Tibial nerve (tissue), 4 donors: ENCODE results near the gene TMEM204. TPM values are rescaled to one million over a fixed set of nuclear protein-coding genes. Genes with fewer than 3 reads are reported as not detected.

Source experiments
- DNase-seq, 2 donors: peaks; one replicate each; pipeline ENCODE4 v3.0.0-alpha.2; 2019; ENCODE audit warnings: low spot score in 2 of 2
- H3K27ac ChIP-seq, 4 donors: fragments of 200-600 bp; sonication (generic) in 3 of 4; one replicate each; pipeline ENCODE4 v1.5.1; 2017 to 2019; ENCODE audit warnings: mild to moderate bottlenecking in 1 of 4
- H3K27me3 ChIP-seq, 2 donors: fragments of 200-600 bp; sonication (generic) in 1 of 2; one replicate each; pipeline versions ENCODE4 v1.5.1 to v1.6.0; 2017 to 2019
- H3K36me3 ChIP-seq, 3 donors: fragments of 200-600 bp; sonication (generic); one replicate each; pipeline ENCODE4 v1.5.1; 2018 to 2019
- H3K4me1 ChIP-seq, 4 donors: fragments of 200-600 bp; sonication (generic) in 3 of 4; one replicate each; pipeline ENCODE4 v1.5.1; 2017 to 2019
- H3K4me3 ChIP-seq, 4 donors: fragments of 200-600 bp; sonication (generic) in 3 of 4; one replicate each; pipeline ENCODE4 v1.5.1; 2017 to 2019; ENCODE audit warnings: mild to moderate bottlenecking in 1 of 4, moderate library complexity in 1 of 4
- H3K9me3 ChIP-seq, 4 donors: fragments of 200-600 bp; sonication (generic) in 3 of 4; one replicate each; pipeline ENCODE4 v1.5.1; 2017 to 2019
- CTCF ChIP-seq, 5 experiments: fragments of 200-600 bp in 3 of 5; fragments of 450-650 bp in 2 of 5; sonication (generic) in 3 of 5; IDR thresholded peaks; one replicate each; pipeline ENCODE4 v1.5.1; 2016 to 2019; ENCODE audit warnings: antibody characterized with exemption in 5 of 5, mild to moderate bottlenecking in 3 of 5, moderate library complexity in 2 of 5
- EP300 ChIP-seq, 2 donors: sonication (generic); formaldehyde crosslinking; IDR thresholded peaks; one replicate each; pipeline ENCODE4 v1.6.1; 2017; ENCODE audit warnings: antibody characterized with exemption in 2 of 2, mild to moderate bottlenecking in 1 of 2
- POLR2A ChIP-seq, 2 donors: fragments of 450-650 bp; IDR thresholded peaks; one replicate each; pipeline ENCODE4 v1.6.1; 2017; ENCODE audit warnings: antibody characterized with exemption in 2 of 2, mild to moderate bottlenecking in 2 of 2, moderate library complexity in 2 of 2
- WGBS, 2 donors: methylation state at CpG; one replicate each; pipeline ENCODE4 v1.1.5; 2018; 5-methylcytosine and 5-hydroxymethylcytosine counted together
- total RNA-seq, 4 donors: library from RNA; depleted of rRNA; stranded (reverse); fragments of >200 nt; gene quantifications; one replicate each; pipeline ENCODE4 v1.1.0, GENCODE V29; 2016

TMEM204 gene
- total RNA-seq, 4 donors from 2014 or later = 46.3 to 53.7 (median 48.9) TPM

GRCh38 chr16:1559446-1559975 lies 26.0 kb downstream of the TMEM204 start:
- DNase-seq = no peak
- Histone ChIP-seq H3K36me3 (peaks cover 0 to 100% (median 4%) of the 10 kb centered on the region in 3 donors), H3K4me3 (no peak overlapping the region), H3K4me1 (no peaks in the 10 kb centered on the region), H3K27me3 (no peaks in the 10 kb centered on the region), H3K27ac (no peak overlapping the region), H3K9me3 (no peaks in the 10 kb centered on the region)
- no peak for TF ChIP-seq EP300 (IDR thresholded peaks at IDR 0.05)
- no peak for TF ChIP-seq CTCF (IDR thresholded peaks at IDR 0.05)
- TF ChIP-seq POLR2A (IDR thresholded peaks at IDR 0.05) = no peak
- 86 to 88% methylated on average over 18 of the region's 18 CpGs for WGBS, 2 donors

- Histone ChIP-seq H3K27me3 (no peaks in the 10 kb centered on the region), H3K4me3 (no peak overlapping the region), H3K27ac (no peak overlapping the region), H3K36me3 (peaks cover 0 to 100% (median 4%) of the 10 kb centered on the region in 3 donors), H3K9me3 (no peaks in the 10 kb centered on the region), H3K4me1 (no peaks in the 10 kb centered on the region)
- 90 to 93% methylated on average over 13 to 15 of the region's 15 CpGs for WGBS, 2 donors
- TF ChIP-seq CTCF (IDR thresholded peaks at IDR 0.05) (no peak), EP300 (IDR thresholded peaks at IDR 0.05) (no peak)
- no peak for DNase-seq
Observed at GRCh38 chr16:1560153-1560552, 26.7 kb downstream of the TMEM204 start.

- TF ChIP-seq CTCF (IDR thresholded peaks at IDR 0.05) (no peak), EP300 (IDR thresholded peaks at IDR 0.05) (no peak), POLR2A (IDR thresholded peaks at IDR 0.05) (no peak)
- Histone ChIP-seq H3K9me3 (no peaks in the 10 kb centered on the region), H3K4me3 (no peak overlapping the region), H3K27ac (no peak overlapping the region), H3K27me3 (no peaks in the 10 kb centered on the region), H3K4me1 (no peaks in the 10 kb centered on the region), H3K36me3 (peaks cover 0 to 100% (median 4%) of the 10 kb centered on the region in 3 donors)
- no peak for DNase-seq
- 78 to 83% methylated on average over 11 to 12 of the region's 12 CpGs for WGBS, 2 donors
Observed at GRCh38 chr16:1560866-1561265, 27.4 kb downstream of the TMEM204 start.

- H3K4me1 ChIP-seq = no peaks in the 10 kb centered on the region
- H3K9me3 ChIP-seq = no peaks in the 10 kb centered on the region
- 79 to 90% methylated on average over 7 of the region's 7 CpGs for WGBS, 2 donors
- no peak for DNase-seq
- peaks cover 0 to 99% (median 4%) of the 10 kb centered on the region in 3 donors for H3K36me3 ChIP-seq
- H3K4me3 ChIP-seq = no peak overlapping the region
- H3K27ac ChIP-seq = no peak overlapping the region
- no peaks in the 10 kb centered on the region for H3K27me3 ChIP-seq
- TF ChIP-seq EP300 (IDR thresholded peaks at IDR 0.05) (no peak), CTCF (IDR thresholded peaks at IDR 0.05) (no peak), POLR2A (IDR thresholded peaks at IDR 0.05) (no peak)
Observed at GRCh38 chr16:1561266-1561665, 27.8 kb downstream of the TMEM204 start.

- Histone ChIP-seq H3K4me3 (no peak overlapping the region), H3K27ac (no peak overlapping the region), H3K9me3 (no peaks in the 10 kb centered on the region), H3K4me1 (no peaks in the 10 kb centered on the region), H3K27me3 (no peaks in the 10 kb centered on the region), H3K36me3 (peaks cover 0 to 99% (median 4%) of the 10 kb centered on the region in 3 donors)
- TF ChIP-seq CTCF (IDR thresholded peaks at IDR 0.05) (no peak), EP300 (IDR thresholded peaks at IDR 0.05) (no peak), POLR2A (IDR thresholded peaks at IDR 0.05) (no peak)
- no peak for DNase-seq
- 92 to 93% methylated on average over 14 of the region's 14 CpGs for WGBS, 2 donors
Observed at GRCh38 chr16:1561836-1562235, 28.4 kb downstream of the TMEM204 start.
